ENCODE data around the gene EMC6.

Gene EMC6

GRCh38 chr17:3679531-3680126 lies 11.0 kb downstream of the EMC6 start:
- Mint-ChIP-seq H3K4me3 (no peak overlapping the region), H3K4me1 (peaks cover 21% of the 10 kb centered on the region), H3K27me3 (ENCODE audit: low read depth, poor library complexity) (peaks cover 29% of the 10 kb centered on the region), H3K9me3 (no peaks in the 10 kb centered on the region), H3K36me3 (ENCODE audit: low read depth) (no peaks in the 10 kb centered on the region), H3K27ac (no peak overlapping the region)
- DNase-seq, result no peak
- TF ChIP-seq CTCF (IDR thresholded peaks at IDR 0.05), result no peak

GRCh38 chr17:3681057-3681456 lies 12.4 kb downstream of the EMC6 start:
- H3K4me1 Mint-ChIP-seq, result peaks cover 15% of the 10 kb centered on the region
- no peak for DNase-seq
- no peak overlapping the region for H3K4me3 Mint-ChIP-seq
- H3K9me3 Mint-ChIP-seq, result no peaks in the 10 kb centered on the region
- no peak overlapping the region for H3K27ac Mint-ChIP-seq
- H3K27me3 Mint-ChIP-seq (ENCODE audit: low read depth, poor library complexity), result peaks cover 25% of the 10 kb centered on the region
- no peaks in the 10 kb centered on the region for H3K36me3 Mint-ChIP-seq (ENCODE audit: low read depth)
- no peak for TF ChIP-seq CTCF (IDR thresholded peaks at IDR 0.05)

GRCh38 chr17:3681565-3681964 lies 13.0 kb downstream of the EMC6 start:
- no peak overlapping the region for H3K4me3 Mint-ChIP-seq
- H3K36me3 Mint-ChIP-seq (ENCODE audit: low read depth), result no peaks in the 10 kb centered on the region
- H3K27ac Mint-ChIP-seq, result no peak overlapping the region
- no peak for DNase-seq
- H3K4me1 Mint-ChIP-seq, result peaks cover 12% of the 10 kb centered on the region
- peaks cover 25% of the 10 kb centered on the region for H3K27me3 Mint-ChIP-seq (ENCODE audit: low read depth, poor library complexity)
- H3K9me3 Mint-ChIP-seq, result no peaks in the 10 kb centered on the region
- no peak for TF ChIP-seq CTCF (IDR thresholded peaks at IDR 0.05)

- no peak for TF ChIP-seq CTCF (IDR thresholded peaks at IDR 0.05)
- no peak overlapping the region for H3K27ac Mint-ChIP-seq
- no peaks in the 10 kb centered on the region for H3K36me3 Mint-ChIP-seq (ENCODE audit: low read depth)
- peaks cover 12% of the 10 kb centered on the region for H3K4me1 Mint-ChIP-seq
- peaks cover 25% of the 10 kb centered on the region for H3K27me3 Mint-ChIP-seq (ENCODE audit: low read depth, poor library complexity)
- no peak for DNase-seq
- no peaks in the 10 kb centered on the region for H3K9me3 Mint-ChIP-seq
- H3K4me3 Mint-ChIP-seq, result no peak overlapping the region
These were observed 13.4 kb downstream of the EMC6 start for GRCh38 chr17:3682033-3682432.

- H3K36me3 Mint-ChIP-seq (ENCODE audit: low read depth), result no peaks in the 10 kb centered on the region
- no peak overlapping the region for H3K27ac Mint-ChIP-seq
- no peak overlapping the region for H3K4me3 Mint-ChIP-seq
- H3K27me3 Mint-ChIP-seq (ENCODE audit: low read depth, poor library complexity), result peaks cover 25% of the 10 kb centered on the region
- DNase-seq, result peak; percentile 53
- peak; percentile 87 for TF ChIP-seq CTCF (IDR thresholded peaks at IDR 0.05)
- H3K4me1 Mint-ChIP-seq, result peaks cover 6% of the 10 kb centered on the region
- no peaks in the 10 kb centered on the region for H3K9me3 Mint-ChIP-seq
These were observed 14.5 kb downstream of the EMC6 start for GRCh38 chr17:3683054-3683511.

GRCh38 chr17:3685174-3685573 lies 16.6 kb downstream of the EMC6 start:
- H3K4me3 Mint-ChIP-seq, result no peak overlapping the region
- no peak for DNase-seq
- no peak overlapping the region for H3K27ac Mint-ChIP-seq
- peaks cover 27% of the 10 kb centered on the region for H3K27me3 Mint-ChIP-seq (ENCODE audit: low read depth, poor library complexity)
- H3K9me3 Mint-ChIP-seq, result no peaks in the 10 kb centered on the region
- no peak for TF ChIP-seq CTCF (IDR thresholded peaks at IDR 0.05)
- no peaks in the 10 kb centered on the region for H3K36me3 Mint-ChIP-seq (ENCODE audit: low read depth)
- H3K4me1 Mint-ChIP-seq, result peaks cover 12% of the 10 kb centered on the region

All from nephron progenitor cell (in vitro differentiated cells).